Measurements from ENCODE around the gene RGS7.

DNA sequence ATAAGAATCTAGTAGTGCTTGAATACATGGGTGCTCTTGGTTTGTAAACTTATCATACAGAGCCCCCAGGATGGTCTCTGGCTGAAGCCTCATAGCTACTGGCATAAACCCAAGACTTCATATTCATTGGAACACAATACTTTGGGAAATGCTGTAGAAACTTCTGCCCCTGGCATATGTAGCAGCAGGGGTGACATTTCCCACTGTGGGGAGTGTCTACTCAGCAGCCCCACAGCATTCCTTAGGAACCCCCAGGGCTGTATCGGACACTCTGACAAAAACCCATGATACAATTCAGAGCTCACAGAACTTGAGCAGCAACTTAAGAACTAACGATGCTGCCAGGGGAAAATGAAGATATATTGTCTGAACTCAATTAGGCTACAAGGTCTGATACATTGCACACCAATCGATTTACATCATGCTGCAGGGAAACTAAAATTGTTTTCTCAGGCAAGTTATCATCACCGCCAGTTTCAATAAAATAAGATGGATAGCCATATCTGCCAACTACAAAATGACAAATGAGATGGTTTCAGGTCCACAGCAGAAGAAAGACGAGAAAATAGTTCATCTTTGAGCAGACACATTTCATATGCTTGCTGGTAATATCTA is 564.0 kb downstream of the RGS7 start:
- TF ChIP-seq, protein P1, sequence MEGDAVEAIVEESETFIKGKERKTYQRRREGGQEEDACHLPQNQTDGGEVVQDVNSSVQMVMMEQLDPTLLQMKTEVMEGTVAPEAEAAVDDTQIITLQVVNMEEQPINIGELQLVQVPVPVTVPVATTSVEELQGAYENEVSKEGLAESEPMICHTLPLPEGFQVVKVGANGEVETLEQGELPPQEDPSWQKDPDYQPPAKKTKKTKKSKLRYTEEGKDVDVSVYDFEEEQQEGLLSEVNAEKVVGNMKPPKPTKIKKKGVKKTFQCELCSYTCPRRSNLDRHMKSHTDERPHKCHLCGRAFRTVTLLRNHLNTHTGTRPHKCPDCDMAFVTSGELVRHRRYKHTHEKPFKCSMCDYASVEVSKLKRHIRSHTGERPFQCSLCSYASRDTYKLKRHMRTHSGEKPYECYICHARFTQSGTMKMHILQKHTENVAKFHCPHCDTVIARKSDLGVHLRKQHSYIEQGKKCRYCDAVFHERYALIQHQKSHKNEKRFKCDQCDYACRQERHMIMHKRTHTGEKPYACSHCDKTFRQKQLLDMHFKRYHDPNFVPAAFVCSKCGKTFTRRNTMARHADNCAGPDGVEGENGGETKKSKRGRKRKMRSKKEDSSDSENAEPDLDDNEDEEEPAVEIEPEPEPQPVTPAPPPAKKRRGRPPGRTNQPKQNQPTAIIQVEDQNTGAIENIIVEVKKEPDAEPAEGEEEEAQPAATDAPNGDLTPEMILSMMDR (IDR thresholded peaks at IDR 0.05 in 8 of 11, conservative IDR thresholded peaks at IDR 0.05 in 3 of 11) = no peak
- no peak for TF ChIP-seq POLR2A (IDR thresholded peaks at IDR 0.05)
- no peak for TF ChIP-seq POLR2AphosphoS5 (IDR thresholded peaks at IDR 0.05)
